Dedifferentiated amniotic fluid mesenchymal stem cell (primary cell): ENCODE results near the gene SZT2.
A peak's percentile ranks its signal among the peaks of the same experiment; 100 is the strongest.

ENCODE experiments used
- DNase-seq: peaks from one replicate; pipeline ENCODE4 v3.0.0-alpha.2; 2016; ENCODE audit errors: extremely low spot score

SZT2 gene

DNA sequence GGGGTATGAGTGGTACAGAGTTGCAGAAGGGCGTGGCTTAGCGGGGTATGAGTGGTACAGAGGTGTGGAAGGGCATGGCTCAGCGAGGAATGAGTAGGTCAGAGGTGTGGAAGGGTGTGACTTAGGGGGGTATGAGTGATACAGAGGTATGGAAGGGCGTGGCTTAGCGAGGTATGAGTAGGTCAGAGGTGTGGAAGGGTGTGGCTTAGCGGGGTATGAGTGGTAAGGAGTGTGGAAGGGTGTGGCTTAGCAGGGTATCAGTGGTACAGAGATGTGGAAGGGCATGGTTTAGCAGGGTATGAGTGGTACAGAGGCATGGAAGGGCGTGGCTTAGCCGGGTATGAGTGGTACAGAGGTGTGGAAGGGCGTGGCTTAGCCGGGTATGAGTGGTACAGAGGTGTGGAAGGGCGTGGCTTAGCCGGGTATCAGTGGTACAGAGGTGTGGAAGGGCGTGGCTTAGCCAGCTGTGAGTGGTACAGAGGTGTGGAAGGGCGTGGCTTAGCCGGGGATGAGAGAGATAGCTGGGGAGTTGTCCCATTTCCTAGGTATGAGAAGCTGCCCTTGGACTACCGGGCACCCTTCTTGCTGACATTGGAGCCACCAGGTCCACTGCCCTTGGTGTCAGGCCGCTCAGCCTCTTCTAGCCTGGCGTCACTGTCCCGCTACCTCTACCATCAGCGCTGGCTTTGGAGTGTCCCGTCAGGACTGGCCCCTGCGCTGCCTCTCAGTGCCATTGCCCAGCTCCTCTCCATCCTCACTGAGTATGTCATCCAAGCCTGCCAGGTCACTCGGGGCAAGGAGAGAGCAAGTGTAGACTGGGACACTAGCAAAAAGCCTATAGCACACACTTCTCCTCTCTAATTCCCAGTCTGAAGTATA is 34.2 kb downstream of the SZT2 start:
- no peak for DNase-seq

GRCh38 chr1:43425045-43425444 is 35.3 kb downstream of the SZT2 start:
- no peak for DNase-seq

DNA sequence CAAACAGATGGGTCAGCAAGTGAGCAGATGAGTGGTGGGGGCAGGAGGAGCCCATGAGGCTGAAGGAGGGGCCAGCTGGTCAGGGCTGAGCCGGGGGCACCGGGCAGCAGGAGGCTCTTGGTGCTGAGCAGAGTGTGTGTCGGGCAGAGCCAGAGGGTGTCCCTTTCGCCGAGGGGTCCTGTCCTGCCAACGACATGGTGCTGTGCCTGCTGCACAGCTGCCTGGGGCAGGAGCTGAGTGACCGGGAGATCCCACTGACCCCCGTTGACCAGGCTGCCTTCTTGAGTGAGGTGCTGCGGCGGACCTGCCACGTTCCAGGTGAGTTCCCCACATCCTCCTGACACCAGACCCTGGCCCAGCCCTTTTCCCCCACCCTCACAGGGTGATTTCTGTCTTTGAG is 36.5 kb downstream of the SZT2 start:
- DNase-seq: no peak

GRCh38 chr1:43427524-43427923 is 37.8 kb downstream of the SZT2 start:
- DNase-seq: no peak

- DNase-seq: no peak
These were observed 38.2 kb downstream of the SZT2 start for GRCh38 chr1:43427941-43428340.

DNA sequence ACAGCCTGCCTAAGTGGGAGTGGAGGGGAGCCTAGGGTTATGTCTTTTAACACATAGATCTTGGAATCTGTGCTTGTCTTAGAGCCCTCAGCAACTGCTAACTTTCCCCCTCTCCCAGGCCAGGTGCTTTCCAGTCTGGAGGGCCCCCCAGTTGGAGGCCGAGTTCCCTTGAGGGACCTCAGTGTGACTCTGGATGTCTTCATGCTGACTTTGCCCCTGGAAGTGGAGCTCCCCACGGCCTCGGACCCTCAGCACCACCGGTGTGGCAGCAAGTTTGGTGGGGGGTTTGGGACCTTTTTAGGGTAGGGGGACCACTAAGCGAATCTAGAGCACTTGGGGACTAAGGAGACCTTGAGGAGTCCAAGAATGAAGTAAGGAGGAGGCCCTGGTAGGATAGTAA is 41.1 kb downstream of the SZT2 start:
- DNase-seq: no peak

DNA sequence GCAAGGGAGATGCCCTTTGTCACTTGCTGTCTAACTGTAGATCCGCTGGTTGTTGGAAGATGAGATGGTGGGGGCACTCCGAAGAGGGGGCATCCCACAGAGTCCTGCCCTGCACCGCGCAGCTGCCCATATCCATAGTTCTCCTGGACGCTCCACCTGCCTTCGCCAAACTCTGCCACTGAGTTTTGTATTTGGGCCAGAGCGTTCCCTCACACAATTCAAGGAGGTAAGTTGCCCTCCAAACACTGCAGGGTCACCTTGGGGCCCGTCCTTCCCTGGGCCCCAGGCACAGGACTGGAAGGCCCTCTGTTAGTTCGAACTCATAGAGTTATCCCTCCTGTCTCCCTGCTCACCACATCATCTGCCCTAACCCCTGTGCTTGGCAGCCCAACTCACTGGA is 42.0 kb downstream of the SZT2 start:
- no peak for DNase-seq

DNA sequence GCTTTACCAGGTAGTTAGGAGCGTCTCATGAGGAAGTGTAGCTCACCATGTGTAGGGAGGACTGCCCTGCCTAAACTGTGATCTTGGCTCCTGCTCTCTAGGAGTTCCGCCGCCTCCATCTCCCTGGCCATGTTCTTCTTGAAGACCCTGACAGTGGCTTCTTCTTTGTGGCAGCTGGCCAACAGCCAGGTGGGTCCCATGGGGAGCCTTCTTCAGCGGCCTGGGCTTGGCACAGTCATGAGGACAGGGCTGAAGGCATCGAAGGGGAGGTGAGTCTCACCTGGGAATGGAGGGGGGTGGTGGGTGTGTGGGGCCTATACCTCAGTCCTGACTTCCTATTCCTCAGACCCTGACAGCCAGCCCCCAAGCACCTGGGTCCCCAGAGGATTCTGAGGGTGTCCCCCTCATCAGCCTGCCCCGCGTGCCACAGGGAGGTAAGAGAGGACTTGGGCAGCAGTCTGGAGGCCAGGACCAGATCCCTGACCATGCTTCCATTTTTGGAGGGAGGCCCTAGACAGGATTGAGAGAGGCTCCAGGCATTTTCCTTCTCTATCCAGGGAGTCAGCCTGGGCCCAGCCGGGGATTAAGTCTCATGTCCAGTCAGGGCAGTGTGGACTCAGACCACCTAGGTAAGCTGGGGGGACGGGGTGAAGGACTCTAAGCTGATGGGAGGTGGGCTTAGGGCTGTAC is 42.6 kb downstream of the SZT2 start:
- no peak for DNase-seq

- no peak for DNase-seq
These were observed 43.2 kb downstream of the SZT2 start for GRCh38 chr1:43432907-43433306.

DNA sequence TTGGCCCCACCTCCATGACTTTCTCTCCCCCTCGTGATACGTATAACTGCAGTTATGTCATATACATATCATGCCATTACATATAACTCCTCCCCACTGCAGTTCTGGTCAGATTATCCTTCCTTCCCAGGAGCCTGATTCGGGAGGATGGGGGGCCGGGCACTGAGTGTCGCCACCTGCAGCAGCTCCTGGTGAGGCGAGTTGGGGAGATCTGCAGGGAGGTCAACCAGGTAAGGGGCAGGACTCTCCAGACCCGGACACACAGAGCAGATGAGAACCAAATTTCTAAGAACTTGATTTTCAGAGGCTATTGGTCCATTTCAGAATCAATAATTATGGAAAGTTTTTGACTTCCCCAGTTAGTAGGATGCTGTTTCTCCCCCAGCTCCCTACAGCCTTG is 44.6 kb downstream of the SZT2 start:
- DNase-seq: no peak

- peak; percentile 26 for DNase-seq
These were observed 45.7 kb downstream of the SZT2 start for GRCh38 chr1:43435146-43436145.

GRCh38 chr1:43436371-43436770 is 46.7 kb downstream of the SZT2 start:
- DNase-seq: peak; percentile 15

DNA sequence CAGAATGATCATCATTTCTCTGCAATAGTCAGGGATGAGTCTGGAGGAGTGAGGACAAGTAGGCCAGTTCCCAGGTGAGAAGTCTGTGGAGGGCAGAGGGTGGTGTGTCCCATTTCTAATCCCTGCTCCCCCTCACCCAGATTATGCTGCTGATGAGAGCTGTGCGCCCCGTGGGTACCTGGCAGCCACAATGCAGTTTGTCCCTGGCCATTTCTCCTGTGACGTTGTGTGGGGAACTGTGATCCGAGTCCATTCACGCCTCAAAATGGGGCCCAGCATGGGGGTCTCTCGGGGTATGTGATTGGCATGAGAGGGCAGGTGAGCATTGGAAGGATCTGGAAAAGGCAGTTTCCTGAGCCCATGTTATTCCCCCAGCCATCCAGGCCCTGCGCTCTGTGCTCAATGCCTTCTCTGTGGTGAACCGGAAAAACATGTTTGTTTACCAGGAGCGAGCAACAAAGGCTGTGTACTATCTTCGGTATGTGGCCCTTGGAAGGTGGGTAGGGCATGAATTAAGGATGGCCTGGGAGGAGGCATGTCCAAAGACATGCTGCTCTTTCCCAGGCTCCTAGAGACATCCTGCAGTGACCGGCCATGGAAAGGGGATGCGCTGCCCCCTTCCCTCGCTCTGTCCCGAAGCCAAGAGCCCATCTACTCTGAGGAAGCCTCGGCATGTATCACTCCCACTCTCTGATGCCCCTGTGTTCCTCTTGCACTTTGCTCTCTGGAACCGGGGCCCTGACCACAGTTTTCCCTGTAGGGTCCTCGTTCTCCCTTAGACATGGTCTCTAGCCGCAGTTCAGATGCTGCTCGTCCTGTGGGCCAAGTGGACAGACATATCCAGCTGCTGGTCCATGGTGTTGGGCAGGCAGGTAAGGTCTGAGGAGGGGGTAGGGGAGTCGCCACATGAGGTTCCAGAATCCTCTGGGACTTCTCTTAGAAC is 47.6 kb downstream of the SZT2 start:
- DNase-seq: no peak

DNA sequence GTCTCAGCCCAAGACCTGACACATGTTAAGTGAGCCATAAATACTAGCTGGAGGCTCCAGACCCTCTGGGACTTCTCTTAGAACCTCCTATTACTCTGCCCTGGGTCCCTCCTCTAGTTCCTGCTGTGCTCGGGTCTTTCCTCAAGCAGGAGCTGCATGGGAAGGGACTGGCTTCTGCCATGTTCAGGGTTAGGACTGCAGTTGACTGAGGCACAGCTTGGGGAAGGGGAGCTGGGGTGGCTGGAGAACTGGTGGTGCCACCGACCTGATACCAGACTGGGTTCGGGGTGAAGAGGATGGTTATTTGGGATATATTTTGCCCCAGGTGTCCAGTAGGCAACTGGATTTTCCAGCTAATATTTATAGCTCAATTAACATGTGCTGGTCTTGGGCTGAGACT is 48.3 kb downstream of the SZT2 start:
- no peak for DNase-seq

GRCh38 chr1:43438576-43438952 is 48.9 kb downstream of the SZT2 start:
- no peak for DNase-seq

GRCh38 chr1:43438953-43439581 is 49.4 kb downstream of the SZT2 start:
- no peak for DNase-seq

DNA sequence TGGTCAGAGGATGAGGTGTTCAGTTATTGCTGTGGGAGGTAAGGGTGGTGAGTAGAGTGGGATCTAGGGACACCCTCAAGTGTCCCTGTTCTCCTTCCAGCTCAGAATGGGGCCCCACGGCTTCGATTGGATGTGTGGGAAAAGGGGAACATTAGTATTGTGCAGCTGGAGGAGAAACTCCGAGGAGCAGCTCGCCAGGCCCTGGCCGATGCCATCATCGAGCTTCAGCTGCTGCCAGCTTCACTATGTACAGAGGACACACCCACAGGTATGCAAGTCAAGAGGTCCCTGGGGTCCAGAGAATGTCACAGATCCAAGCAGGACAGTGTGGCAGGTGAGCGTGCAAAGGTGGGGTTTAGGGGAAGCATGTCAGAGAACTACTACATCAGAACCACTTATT is 50.1 kb downstream of the SZT2 start:
- DNase-seq: no peak

GRCh38 chr1:43440358-43440757 is 50.7 kb downstream of the SZT2 start:
- no peak for DNase-seq

DNA sequence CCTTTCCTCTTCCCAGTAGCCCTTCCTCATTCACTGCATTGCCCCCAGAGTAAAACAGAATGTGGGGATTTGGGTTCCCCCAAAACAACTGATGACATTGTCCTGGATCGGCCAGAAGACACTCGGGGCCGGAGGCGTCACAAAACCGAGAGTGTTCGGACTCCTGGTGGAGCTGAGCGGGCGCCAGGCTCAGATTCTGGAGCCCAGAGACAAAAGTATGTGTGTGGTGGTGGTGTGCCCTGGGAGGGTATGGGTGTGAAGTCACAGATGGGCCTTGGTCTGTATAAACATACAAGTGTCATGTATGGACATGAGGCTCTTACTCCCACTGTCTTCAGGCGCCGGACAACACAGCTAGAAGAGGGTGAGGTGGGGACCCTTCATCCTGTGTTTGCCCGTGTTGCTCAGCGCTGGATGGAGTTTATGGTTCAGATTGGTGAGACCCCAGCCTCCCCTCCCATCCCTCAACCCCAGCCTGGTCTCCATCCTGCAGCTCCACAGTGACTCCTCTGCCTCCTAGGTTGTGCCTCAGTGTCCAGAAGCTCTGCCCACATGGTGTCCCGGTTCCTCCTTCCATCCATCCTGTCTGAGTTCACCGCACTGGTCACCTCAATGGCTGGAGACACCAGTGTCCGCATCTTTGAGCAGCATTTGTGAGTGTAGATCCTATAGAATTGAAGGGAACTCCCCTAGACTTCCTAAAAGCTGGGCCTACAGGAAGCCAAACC is 51.6 kb downstream of the SZT2 start:
- no peak for DNase-seq
